Stimulated activated CD4-positive, alpha-beta T cell treated with anti-CD3 and anti-CD28 coated beads, TNF-alpha, amount 100 ng/mL, for 4 hours (primary cell): ENCODE data around the gene ARHGAP24.
"Not testable (repeated sequence)": the region's sequence is repeated elsewhere in the genome, so short reads cannot be mapped to it uniquely, and the experiment has no call there.

Experiments used
- DNase-seq, 3 experiments: peaks; one replicate each; pipeline ENCODE4 v3.0.0-alpha.2; 2020; ENCODE audit warnings: low read depth in 3 of 3

The ARHGAP24 gene

GRCh38 chr4:85910985-85911384 is 436.0 kb downstream of the ARHGAP24 start:
- DNase-seq: no peak

GRCh38 chr4:85913931-85914694 is 439.2 kb downstream of the ARHGAP24 start:
- DNase-seq: no peak

GRCh38 chr4:85915570-85915969 is 440.6 kb downstream of the ARHGAP24 start:
- DNase-seq: not testable (repeated sequence)

- no peak for DNase-seq
These were observed 444.4 kb downstream of the ARHGAP24 start for GRCh38 chr4:85919200-85919887.

GRCh38 chr4:85925071-85925470 is 450.1 kb downstream of the ARHGAP24 start:
- no peak for DNase-seq

- no peak for DNase-seq
These were observed 454.0 kb downstream of the ARHGAP24 start for GRCh38 chr4:85928775-85929591.

- no peak for DNase-seq
These were observed 455.2 kb downstream of the ARHGAP24 start for GRCh38 chr4:85929961-85930665.

GRCh38 chr4:85932500-85933290 is 457.7 kb downstream of the ARHGAP24 start:
- no peak for DNase-seq

- DNase-seq: no peak
These were observed 458.3 kb downstream of the ARHGAP24 start for GRCh38 chr4:85933291-85933640.

- DNase-seq: no peak
These were observed 462.6 kb downstream of the ARHGAP24 start for GRCh38 chr4:85937507-85937906.

- DNase-seq: no peak
These were observed 463.1 kb downstream of the ARHGAP24 start for GRCh38 chr4:85938062-85938461.

GRCh38 chr4:85938902-85939301 is 464.0 kb downstream of the ARHGAP24 start:
- DNase-seq: no peak

GRCh38 chr4:85939595-85939994 is 464.6 kb downstream of the ARHGAP24 start:
- no peak for DNase-seq

GRCh38 chr4:85940151-85940550 is 465.2 kb downstream of the ARHGAP24 start:
- no peak for DNase-seq

- DNase-seq: no peak
These were observed 467.2 kb downstream of the ARHGAP24 start for GRCh38 chr4:85942107-85942506.

- no peak for DNase-seq
These were observed 471.9 kb downstream of the ARHGAP24 start for GRCh38 chr4:85946821-85947220.

- no peak for DNase-seq
These were observed 476.1 kb downstream of the ARHGAP24 start for GRCh38 chr4:85951099-85951498.

GRCh38 chr4:85952528-85952927 is 477.6 kb downstream of the ARHGAP24 start:
- no peak for DNase-seq

- no peak for DNase-seq
These were observed 478.2 kb downstream of the ARHGAP24 start for GRCh38 chr4:85952972-85953650.

GRCh38 chr4:85953651-85954018 is 478.7 kb downstream of the ARHGAP24 start:
- DNase-seq: no peak
